C4-2B (cell line): ENCODE data around the gene GAGE12G.
"Not testable (repeated sequence)": the region's sequence is repeated elsewhere in the genome, so short reads cannot be mapped to it uniquely, and the experiment has no call there.

Experiments
- CTCF ChIP-seq: fragments of 450-650 bp; conservative IDR thresholded peaks from 2 replicates; pipeline ENCODE4 v1.5.1; 2017; ENCODE audit warnings: mild to moderate bottlenecking
- ZFX ChIP-seq: fragments of 450-650 bp; IDR thresholded peaks from 2 replicates; pipeline ENCODE4 v1.6.1; 2017

- not testable (repeated sequence) for TF ChIP-seq CTCF, ZFX
Observed at GRCh38 chrX:49550989-49551388, 19.2 kb upstream of the GAGE12G start, which contains the start of gene GAGE12E.
